OCI-LY7 (cell line): ENCODE measurements around the gene PIGC. TPM values are rescaled to one million over a fixed set of nuclear protein-coding genes. Genes with fewer than 3 reads are reported as not detected.

Experiments used
- BruUV-seq: library from RNA; stranded (reverse); fragments of 400-500 nt; replicated peaks from 2 replicates; lab custom pipeline; 2021; lab: Mats Ljungman, UMichigan
- CTCF ChIA-PET: fragments of 300-600 bp; sonication (Branson Sonifier 250); formaldehyde crosslinking; loops from one replicate; lab custom pipeline; 2022; ENCODE audit warnings: antibody characterized with exemption; ENCODE audit not compliant: unreplicated experiment; lab: Charles Lee
- POLR2A ChIA-PET: fragments of 300-600 bp; sonication (Branson Sonifier 250); formaldehyde crosslinking; loops from one replicate; lab custom pipeline; 2022; ENCODE audit warnings: antibody characterized with exemption; lab: Charles Lee
- DNase-seq: peaks from one replicate; pipeline ENCODE4 v3.0.0-alpha.2; 2015; ENCODE audit warnings: low spot score
- H2AFZ ChIP-seq: fragments of 200-600 bp; sonication (generic), shearing (Covaris generic); 2 replicates; pipeline ENCODE4 v1.6.1; 2014; ENCODE audit warnings: mild to moderate bottlenecking, antibody characterized with exemption, low read length, moderate library complexity
- H3K27ac ChIP-seq: fragments of 200-600 bp; sonication (generic); 2 replicates; pipeline ENCODE4 v1.5.1; 2014; ENCODE audit warnings: mixed run types, low read depth, mild to moderate bottlenecking, moderate library complexity, low read length, inconsistent platforms; ENCODE audit not compliant: poor library complexity, severe bottlenecking
- H3K36me3 ChIP-seq: fragments of 200-600 bp; sonication (generic); 2 replicates; pipeline ENCODE4 v1.6.1; 2014; ENCODE audit warnings: mild to moderate bottlenecking, antibody characterized with exemption, low read length, moderate library complexity, mixed read lengths; ENCODE audit not compliant: insufficient read depth
- H3K4me1 ChIP-seq: fragments of 200-600 bp; sonication (generic); 2 replicates; pipeline ENCODE4 v1.5.1; 2014; ENCODE audit warnings: mild to moderate bottlenecking, low read length; ENCODE audit not compliant: insufficient read depth, poor library complexity, severe bottlenecking
- H3K4me2 ChIP-seq: fragments of 200-600 bp; sonication (generic); 2 replicates; pipeline ENCODE4 v1.6.1; 2014; ENCODE audit warnings: mild to moderate bottlenecking, low read length
- H3K4me3 ChIP-seq: fragments of 200-600 bp; sonication (generic); 2 replicates; pipeline ENCODE4 v1.5.1; 2014; ENCODE audit warnings: mild to moderate bottlenecking, low read depth, low read length; ENCODE audit not compliant: poor library complexity, severe bottlenecking
- H3K79me2 ChIP-seq: fragments of 200-600 bp; sonication (generic); 2 replicates; pipeline ENCODE4 v1.6.1; 2016; ENCODE audit warnings: low read depth, mild to moderate bottlenecking, low read length, moderate library complexity, mixed read lengths; ENCODE audit not compliant: insufficient read depth
- H3K9me2 ChIP-seq: fragments of 200-600 bp; sonication (generic); 2 replicates; pipeline ENCODE4 v1.6.1; 2016; ENCODE audit warnings: mild to moderate bottlenecking, low read length, mixed read lengths; ENCODE audit not compliant: insufficient read depth
- H3K9me3 ChIP-seq: fragments of 200-600 bp; sonication (generic); 2 replicates; pipeline ENCODE4 v1.6.1; 2014; ENCODE audit warnings: mild to moderate bottlenecking, mixed run types, low read length, mixed read lengths
- H4K20me1 ChIP-seq: fragments of 200-600 bp; sonication (generic); 2 replicates; pipeline ENCODE4 v1.6.1; 2014; ENCODE audit warnings: mild to moderate bottlenecking, antibody characterized with exemption, low read length, moderate library complexity, mixed read lengths; ENCODE audit not compliant: insufficient read depth
- EZH2phosphoT487 ChIP-seq: fragments of 200-600 bp; sonication (generic); IDR thresholded peaks from 2 replicates; pipeline ENCODE4 v1.6.1; 2018; ENCODE audit warnings: low read depth, borderline replicate concordance, mild to moderate bottlenecking, mixed run types, antibody characterized with exemption, low read length, moderate library complexity, mixed read lengths
- intact Hi-C: fragments of 100-400 bp; cut with micrococcal nuclease; formaldehyde crosslinking; loops from one replicate; pipeline ENCODE4 v1.10.0; 2022; ENCODE audit not compliant: unreplicated experiment
- total RNA-seq, 2 experiments: library from RNA; depleted of rRNA in 1 of 2; stranded (reverse); fragments of >200 nt in 1 of 2; shearing (Covaris generic) in 1 of 2; gene quantifications; 2 replicates each; pipeline ENCODE4 v1.2.3, GENCODE V29; 2014 to 2022
- TF ChIP-seq, protein P1 (sequence below): fragments of 200-600 bp; sonication (generic); conservative IDR thresholded peaks from 2 replicates; pipeline ENCODE4 v1.5.1; 2014; ENCODE audit warnings: mild to moderate bottlenecking, antibody characterized with exemption, low read length, moderate library complexity, mixed read lengths

PIGC gene
- total RNA-seq, 2 experiments from 2014 or later = 15.4 to 18.4 TPM

DNA sequence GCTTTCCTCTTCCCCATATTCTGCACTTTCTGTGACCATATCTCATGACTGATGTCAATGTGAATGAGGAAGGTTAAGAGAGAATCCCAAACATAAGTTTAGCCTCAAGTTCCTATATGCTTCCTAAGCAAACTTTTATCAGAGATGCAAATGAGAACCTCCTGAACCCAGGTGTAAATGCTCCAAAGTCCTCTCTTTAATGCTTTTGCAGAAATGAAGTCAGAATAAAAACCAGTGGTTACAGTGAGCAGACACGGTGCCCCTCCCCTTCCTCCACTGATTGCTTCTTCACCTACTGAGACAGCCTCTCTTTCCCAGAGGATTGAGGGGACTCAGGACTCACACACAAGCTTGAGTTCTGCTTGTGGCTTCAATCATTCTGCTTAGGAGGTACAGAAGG is 11.6 kb upstream of the PIGC start:
- TF ChIP-seq, protein P1, sequence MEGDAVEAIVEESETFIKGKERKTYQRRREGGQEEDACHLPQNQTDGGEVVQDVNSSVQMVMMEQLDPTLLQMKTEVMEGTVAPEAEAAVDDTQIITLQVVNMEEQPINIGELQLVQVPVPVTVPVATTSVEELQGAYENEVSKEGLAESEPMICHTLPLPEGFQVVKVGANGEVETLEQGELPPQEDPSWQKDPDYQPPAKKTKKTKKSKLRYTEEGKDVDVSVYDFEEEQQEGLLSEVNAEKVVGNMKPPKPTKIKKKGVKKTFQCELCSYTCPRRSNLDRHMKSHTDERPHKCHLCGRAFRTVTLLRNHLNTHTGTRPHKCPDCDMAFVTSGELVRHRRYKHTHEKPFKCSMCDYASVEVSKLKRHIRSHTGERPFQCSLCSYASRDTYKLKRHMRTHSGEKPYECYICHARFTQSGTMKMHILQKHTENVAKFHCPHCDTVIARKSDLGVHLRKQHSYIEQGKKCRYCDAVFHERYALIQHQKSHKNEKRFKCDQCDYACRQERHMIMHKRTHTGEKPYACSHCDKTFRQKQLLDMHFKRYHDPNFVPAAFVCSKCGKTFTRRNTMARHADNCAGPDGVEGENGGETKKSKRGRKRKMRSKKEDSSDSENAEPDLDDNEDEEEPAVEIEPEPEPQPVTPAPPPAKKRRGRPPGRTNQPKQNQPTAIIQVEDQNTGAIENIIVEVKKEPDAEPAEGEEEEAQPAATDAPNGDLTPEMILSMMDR = no peak
- TF ChIP-seq EZH2phosphoT487 = no peak
- Histone ChIP-seq H3K9me2 (no peaks in the 10 kb centered on the region), H3K4me3 (no peak overlapping the region), H2AFZ (no peak overlapping the region), H3K79me2 (no peaks in the 10 kb centered on the region), H3K9me3 (no peaks in the 10 kb centered on the region), H3K4me1 (no peaks in the 10 kb centered on the region), H4K20me1 (no peaks in the 10 kb centered on the region), H3K4me2 (no peak overlapping the region), H3K36me3 (no peaks in the 10 kb centered on the region), H3K27ac (no peak overlapping the region)
- ChIA-PET POLR2A (no interaction called here), CTCF (no interaction called here)
- intact Hi-C loops = loop anchor here (10.0 kb wide), 1 partner anchor 149 kb away; no protein-coding TSS in a partner anchor
- no TSS peak for BruUV-seq
- DNase-seq = no peak

DNA sequence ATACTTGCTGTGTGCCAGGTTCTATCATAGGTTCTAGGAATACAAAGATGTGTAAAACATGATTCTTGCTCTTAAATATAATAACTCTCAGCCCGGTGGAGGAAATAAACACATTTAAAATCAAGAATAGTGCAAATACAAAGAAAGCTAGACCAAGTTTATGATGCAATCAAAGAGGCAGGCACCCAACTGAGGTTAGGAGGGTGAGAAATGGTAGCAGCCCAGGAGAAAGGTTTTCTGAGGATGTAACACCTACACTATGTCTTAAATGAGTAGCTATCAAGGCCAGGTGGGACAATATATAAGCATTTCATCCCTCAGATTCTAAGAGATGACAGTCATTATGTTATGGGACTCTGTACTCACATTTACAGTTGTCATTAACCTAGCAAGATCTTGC is 9.7 kb upstream of the PIGC start:
- Histone ChIP-seq H4K20me1 (no peaks in the 10 kb centered on the region), H3K9me2 (no peaks in the 10 kb centered on the region), H3K9me3 (no peaks in the 10 kb centered on the region), H2AFZ (no peak overlapping the region), H3K4me1 (no peaks in the 10 kb centered on the region), H3K4me3 (no peak overlapping the region), H3K36me3 (no peaks in the 10 kb centered on the region), H3K79me2 (no peaks in the 10 kb centered on the region), H3K4me2 (no peak overlapping the region), H3K27ac (no peak overlapping the region)
- intact Hi-C loops = loop anchor here (10.0 kb wide), 1 partner anchor 151 kb away; no protein-coding TSS in a partner anchor
- TF ChIP-seq EZH2phosphoT487 = no peak
- TF ChIP-seq, protein P1 = no peak
- DNase-seq = no peak
- no TSS peak for BruUV-seq
- POLR2A ChIA-PET = interaction anchor here (1.0 kb wide), 1 partner anchor 9 kb away, joined by 4 read pairs; the partner anchor contains the start of gene PIGC
- CTCF ChIA-PET = no interaction called here

DNA sequence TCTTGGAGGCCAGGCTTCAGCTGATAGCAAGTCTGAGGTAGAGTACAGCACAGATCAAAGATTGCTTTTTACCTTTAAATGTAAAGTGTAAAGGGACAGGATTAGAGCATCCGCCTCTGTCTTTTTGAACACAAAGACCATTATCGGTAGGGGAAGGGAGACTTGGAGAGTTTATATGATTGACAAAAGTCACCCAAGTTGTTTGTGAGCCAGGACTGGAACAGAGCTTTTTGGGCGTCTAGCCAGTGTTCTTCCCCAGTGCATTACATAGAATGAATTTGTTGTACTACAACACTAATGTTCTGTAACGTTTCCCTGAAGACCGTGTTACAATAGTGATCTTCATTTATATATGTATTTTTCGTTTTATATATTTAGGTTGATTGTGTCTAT is 9.3 kb upstream of the PIGC start:
- no peak overlapping the region for H3K27ac ChIP-seq
- H4K20me1 ChIP-seq = no peaks in the 10 kb centered on the region
- no peak overlapping the region for H3K4me3 ChIP-seq
- H2AFZ ChIP-seq = no peak overlapping the region
- no peak overlapping the region for H3K4me2 ChIP-seq
- no peak for TF ChIP-seq EZH2phosphoT487
- TF ChIP-seq, protein P1 = no peak
- POLR2A ChIA-PET = interaction anchor here (1.0 kb wide), 1 partner anchor 9 kb away, joined by 4 read pairs; the partner anchor contains the start of gene PIGC
- no peaks in the 10 kb centered on the region for H3K79me2 ChIP-seq
- no peaks in the 10 kb centered on the region for H3K4me1 ChIP-seq
- no TSS peak for BruUV-seq
- no peaks in the 10 kb centered on the region for H3K36me3 ChIP-seq
- intact Hi-C loops = loop anchor here (10.0 kb wide), 1 partner anchor 152 kb away; no protein-coding TSS in a partner anchor
- no peaks in the 10 kb centered on the region for H3K9me3 ChIP-seq
- no peak for DNase-seq
- CTCF ChIA-PET = no interaction called here
- H3K9me2 ChIP-seq = no peaks in the 10 kb centered on the region
